H1 (cell line): ENCODE data around the gene PTPRCAP. TPM values are rescaled to one million over a fixed set of nuclear protein-coding genes. Genes with fewer than 3 reads are reported as not detected.

Experiments
- CTCF ChIA-PET: fragments of 300-600 bp; sonication (Branson Sonifier 250); formaldehyde crosslinking; loops from one replicate; lab custom pipeline; 2021; ENCODE audit not compliant: partially characterized antibody; lab: Charles Lee
- POLR2A ChIA-PET: fragments of 300-600 bp; sonication (Branson Sonifier 250); formaldehyde crosslinking; loops from one replicate; lab custom pipeline; 2021; ENCODE audit warnings: inconsistent platforms; ENCODE audit not compliant: partially characterized antibody; lab: Charles Lee
- DNase-seq, 2 experiments: peaks; one replicate each; pipeline versions ENCODE4 v3.0.0 to v3.0.0-alpha.2; 2010 to 2022; ENCODE audit warnings: low spot score in 2 of 2, low read depth in 1 of 2, mixed read lengths in 1 of 2
- FAIRE-seq: peaks from 2 replicates; lab custom pipeline; 2011; peaks lifted over from hg19 to GRCh38; lab: Jason Lieb, UNC
- H2AFZ ChIP-seq: 2 replicates; pipeline ENCODE4 v1.8.1; 2012; ENCODE audit warnings: low read length, inconsistent platforms
- H2AK5ac ChIP-seq: 2 replicates; pipeline ENCODE4 v1.6.1; 2013; ENCODE audit warnings: low read depth, low read length
- H2BK120ac ChIP-seq: replicated peaks from 2 replicates; pipeline ENCODE3; 2013; ENCODE audit warnings: low read depth, low read length, inconsistent platforms
- H2BK12ac ChIP-seq: 2 replicates; pipeline ENCODE4 v1.6.1; 2013; ENCODE audit warnings: low read depth, low read length
- H2BK15ac ChIP-seq: 2 replicates; pipeline ENCODE4 v1.6.1; 2013; ENCODE audit warnings: low read length
- H2BK20ac ChIP-seq: 2 replicates; pipeline ENCODE4 v1.6.1; 2013; ENCODE audit warnings: low read length
- H2BK5ac ChIP-seq: 2 replicates; pipeline ENCODE4 v1.6.1; 2013; ENCODE audit warnings: low read depth, low read length
- H3K14ac ChIP-seq: 2 replicates; pipeline ENCODE4 v1.6.1; 2013; ENCODE audit warnings: inconsistent platforms; ENCODE audit not compliant: insufficient read length
- H3K18ac ChIP-seq: 2 replicates; pipeline ENCODE4 v1.6.1; 2013; ENCODE audit warnings: low read length; ENCODE audit errors: extremely low read depth
- H3K23ac ChIP-seq: 2 replicates; pipeline ENCODE4 v1.6.1; 2013; ENCODE audit warnings: inconsistent platforms; ENCODE audit not compliant: insufficient read length
- H3K23me2 ChIP-seq: 2 replicates; pipeline ENCODE4 v1.6.1; 2013; ENCODE audit warnings: low read depth, low read length
- H3K27ac ChIP-seq: 2 replicates; pipeline ENCODE4 v1.6.1; 2011; ENCODE audit warnings: low read depth, low read length, inconsistent platforms
- H3K27me3 ChIP-seq, 4 experiments: replicated peaks in 1 of 4; 1 replicate in 1 of 4; 2 replicates in 3 of 4; pipeline versions ENCODE4 v1.6.1 to v1.8.1; 2011 to 2013; ENCODE audit warnings: low read length in 3 of 4, mild to moderate bottlenecking in 3 of 4, inconsistent platforms in 2 of 4, mixed read lengths in 2 of 4, moderate library complexity in 1 of 4; ENCODE audit not compliant: control insufficient read depth in 3 of 4, insufficient read depth in 3 of 4; ENCODE audit errors: extremely low read depth in 1 of 4
- H3K36me3 ChIP-seq, 4 experiments: 2 replicates each; pipeline versions ENCODE4 v1.6.1 to v1.8.1; 2011 to 2013; ENCODE audit warnings: mild to moderate bottlenecking in 4 of 4, low read length in 3 of 4, moderate library complexity in 2 of 4, control low read depth in 1 of 4, inconsistent platforms in 1 of 4; ENCODE audit not compliant: insufficient read depth in 4 of 4, control insufficient read depth in 2 of 4
- H3K4ac ChIP-seq: replicated peaks from 2 replicates; pipeline ENCODE3; 2013; ENCODE audit warnings: low read length, low read depth, mixed read lengths, inconsistent platforms; ENCODE audit not compliant: insufficient read length
- H3K4me1 ChIP-seq, 4 experiments: replicated peaks in 1 of 4; 1 replicate in 1 of 4; 2 replicates in 3 of 4; pipeline versions ENCODE4 v1.6.1 to v1.8.1; 2011 to 2013; ENCODE audit warnings: low read length in 3 of 4, inconsistent platforms in 2 of 4, mixed read lengths in 1 of 4; ENCODE audit not compliant: insufficient read depth in 4 of 4, control insufficient read depth in 3 of 4
- H3K4me2 ChIP-seq, 2 experiments: 2 replicates each; pipeline versions ENCODE4 v1.6.1 to v1.8.1; 2011 to 2013; ENCODE audit warnings: low read depth in 2 of 2, low read length in 2 of 2, control low read depth in 1 of 2, inconsistent platforms in 1 of 2, mild to moderate bottlenecking in 1 of 2; ENCODE audit not compliant: insufficient read depth in 1 of 2
- H3K4me3 ChIP-seq, 4 experiments: fragments of 200-600, 300-600 bp in 1 of 4; sonication (generic), shearing (Covaris generic), sonication (Bioruptor Twin) in 1 of 4; 2 replicates each; pipeline versions ENCODE4 v1.5.1 to v1.8.1; 2011 to 2016; ENCODE audit warnings: low read length in 4 of 4, low read depth in 3 of 4, control low read depth in 2 of 4, inconsistent platforms in 2 of 4, mild to moderate bottlenecking in 2 of 4, mixed read lengths in 1 of 4, moderate library complexity in 1 of 4; ENCODE audit not compliant: insufficient read depth in 2 of 4; ENCODE audit errors: extremely low read depth in 1 of 4
- H3K56ac ChIP-seq: replicated peaks from 2 replicates; pipeline ENCODE3; 2013; ENCODE audit warnings: low read depth, mild to moderate bottlenecking, mixed read lengths, low read length, inconsistent platforms; ENCODE audit not compliant: insufficient read length
- H3K79me1 ChIP-seq: 2 replicates; pipeline ENCODE4 v1.6.1; 2013; ENCODE audit warnings: low read depth, low read length, control low read depth
- H3K79me2 ChIP-seq, 2 experiments: 2 replicates each; pipeline versions ENCODE4 v1.6.1 to v1.8.1; 2012 to 2013; ENCODE audit warnings: low read length in 2 of 2, mild to moderate bottlenecking in 2 of 2, inconsistent platforms in 1 of 2; ENCODE audit not compliant: insufficient read depth in 2 of 2, control insufficient read depth in 1 of 2
- H3K9ac ChIP-seq, 4 experiments: replicated peaks in 1 of 4; 1 replicate in 1 of 4; 2 replicates in 3 of 4; pipeline versions ENCODE4 v1.6.1 to v1.8.1; 2011 to 2013; ENCODE audit warnings: low read depth in 3 of 4, low read length in 3 of 4, control low read depth in 2 of 4, mild to moderate bottlenecking in 2 of 4, moderate library complexity in 2 of 4, inconsistent platforms in 1 of 4; ENCODE audit errors: extremely low read depth in 1 of 4
- H3K9me3 ChIP-seq, 2 experiments: 2 replicates each; pipeline versions ENCODE4 v1.6.1 to v1.8.1; 2012 to 2013; ENCODE audit warnings: mild to moderate bottlenecking in 2 of 2, moderate library complexity in 2 of 2, control low read depth in 1 of 2, inconsistent platforms in 1 of 2, low read depth in 1 of 2, low read length in 1 of 2, mixed read lengths in 1 of 2; ENCODE audit not compliant: insufficient read depth in 2 of 2
- H4K20me1 ChIP-seq, 2 experiments: replicated peaks in 1 of 2; 2 replicates each; pipeline versions ENCODE3 to v1.8.1; 2011 to 2013; ENCODE audit warnings: inconsistent platforms in 2 of 2, low read length in 2 of 2, mild to moderate bottlenecking in 1 of 2; ENCODE audit not compliant: insufficient read depth in 2 of 2, control insufficient read depth in 1 of 2
- H4K5ac ChIP-seq: 2 replicates; pipeline ENCODE4 v1.6.1; 2013; ENCODE audit warnings: low read length, low read depth, mixed read lengths, inconsistent platforms; ENCODE audit not compliant: insufficient read length
- H4K8ac ChIP-seq: 2 replicates; pipeline ENCODE4 v1.8.0; 2013; ENCODE audit warnings: mild to moderate bottlenecking, moderate library complexity, low read length, inconsistent platforms; ENCODE audit not compliant: insufficient read depth; ENCODE audit errors: extremely low read depth
- H4K91ac ChIP-seq: replicated peaks from 2 replicates; pipeline ENCODE3; 2013; ENCODE audit warnings: low read length, mixed read lengths, inconsistent platforms; ENCODE audit not compliant: insufficient read length
- ASH2L ChIP-seq: fragments of 200-600, 300-600 bp; sonication (generic); IDR thresholded peaks from one replicate; pipeline ENCODE4 v1.7.1; 2017; ENCODE audit warnings: low read length
- BCL11A ChIP-seq, 2 experiments: IDR thresholded peaks; one replicate each; pipeline ENCODE4 v1.6.1; 2011; ENCODE audit warnings: low read depth in 2 of 2, low read length in 2 of 2, mild to moderate bottlenecking in 2 of 2
- CHD1 ChIP-seq: IDR thresholded peaks from 2 replicates; pipeline ENCODE4 v1.6.1; 2012; ENCODE audit warnings: low read depth, low read length, improper control_type of control experiment
- GTF2F1 ChIP-seq: IDR thresholded peaks from 2 replicates; pipeline ENCODE4 v1.6.1; 2012; ENCODE audit warnings: low read depth, low read length, improper control_type of control experiment, borderline replicate concordance
- KDM1A ChIP-seq: fragments of 200-600, 300-600 bp; sonication (generic); IDR thresholded peaks from 2 replicates; pipeline ENCODE4 v1.7.1; 2016; ENCODE audit warnings: mild to moderate bottlenecking, low read length, borderline replicate concordance
- RAD21 ChIP-seq, 2 experiments: IDR thresholded peaks in 1 of 2; conservative IDR thresholded peaks in 1 of 2; 2 replicates each; pipeline ENCODE4 v1.6.1; 2011; ENCODE audit warnings: low read depth in 2 of 2, low read length in 2 of 2, improper control_type of control experiment in 1 of 2, inconsistent platforms in 1 of 2, mild to moderate bottlenecking in 1 of 2, moderate library complexity in 1 of 2
- USF2 ChIP-seq: IDR thresholded peaks from 2 replicates; pipeline ENCODE4 v1.6.1; 2011; ENCODE audit warnings: low read length, improper control_type of control experiment
- WGBS, 2 experiments: shearing (Covaris generic) in 1 of 2; methylation state at CpG; one replicate each; pipeline versions ENCODE4 v1.1.6 to v1.1.7; 2013 to 2015; ENCODE audit warnings: low lambda C conversion rate in 2 of 2, mixed read lengths in 2 of 2, inconsistent platforms in 1 of 2, low coverage in 1 of 2, missing lambda C conversion rate in 1 of 2; ENCODE audit not compliant: insufficient replicate concordance in 2 of 2, insufficient coverage in 1 of 2, insufficient read length in 1 of 2; ENCODE audit errors: extremely low coverage in 1 of 2, missing lambda C conversion rate in 1 of 2; 5-methylcytosine and 5-hydroxymethylcytosine counted together
- polyA plus RNA-seq, 7 experiments: library from polyadenylated mRNA; depleted of rRNA in 3 of 7; stranded (reverse) in 5 of 7; unstranded in 2 of 7; fragments of >200 nt in 5 of 7; fragments of 200-250 nt in 2 of 7; gene quantifications; 1 replicate in 5 of 7; 2 replicates in 1 of 7; 4 replicates in 1 of 7; pipeline versions ENCODE4 v1.2.1 to v1.2.3, GENCODE V29; 2011 to 2013; ENCODE audit warnings: missing spikeins in 2 of 7, mixed read lengths in 2 of 7
- total RNA-seq: library from RNA; stranded (reverse); fragmentation: NEBNext Ultra II Directional; extraction: Animal tissue kit (Norgen Biotek cat#: 25700); gene quantifications from 2 replicates; pipeline ENCODE4 v1.2.1, GENCODE V29; 2021
- TF ChIP-seq, protein P1 (sequence below): IDR thresholded peaks from 2 replicates; pipeline ENCODE4 v1.6.1; 2012; ENCODE audit warnings: low read length, inconsistent platforms
- TF ChIP-seq, protein P2 (sequence below): IDR thresholded peaks from 2 replicates; pipeline ENCODE4 v1.6.1; 2012; ENCODE audit warnings: inconsistent platforms

PTPRCAP gene
- total and polyA plus RNA-seq, 2 of the 8 experiments (the other 6 are each of a cell fraction or from before 2014, with no cell fraction given), result 0.78 to 6.7 TPM

GRCh38 chr11:67437809-67438157 lies 301 bp upstream of the PTPRCAP start:
- POLR2A ChIA-PET, result interaction anchor here (1.0 to 12.5 kb wide), 17 partner anchors 10 to 83 kb away, joined by 3 to 104 read pairs (median 7); partner anchors contain the start of genes CABP4, CARNS1, GPR152 and PPP1CA
- H3K4me2 ChIP-seq, result no peak overlapping the region
- H4K20me1 ChIP-seq, result peaks cover 4 to 27% of the 10 kb centered on the region in 2 experiments
- peaks cover 8 to 30% (median 16%) of the 10 kb centered on the region in 4 experiments; a peak in 7 of 8 replicates for H3K36me3 ChIP-seq
- H4K5ac ChIP-seq, result no peak overlapping the region
- no peak overlapping the region for H2AFZ ChIP-seq
- no peaks in the 10 kb centered on the region for H3K79me2 ChIP-seq
- H3K23ac ChIP-seq, result no peak overlapping the region
- no peaks in the 10 kb centered on the region; the same call in 1 of the 2 replicates for H3K23me2 ChIP-seq
- peak overlapping the region; percentile 51; the same call in 1 of the 2 replicates for H4K8ac ChIP-seq
- FAIRE-seq, result no peak
- no peak for TF ChIP-seq GTF2F1
- TF ChIP-seq RAD21 (IDR thresholded peaks at IDR 0.05 in 1 of 2, conservative IDR thresholded peaks at IDR 0.05 in 1 of 2; ENCODE audit: low read depth in 2 of 2, low read length in 2 of 2), result no peak
- TF ChIP-seq BCL11A (IDR thresholded peaks at IDR 0.05; ENCODE audit: low read depth in 2 of 2, low read length in 2 of 2), result no peak
- no peak for TF ChIP-seq CHD1
- TF ChIP-seq, protein P1, sequence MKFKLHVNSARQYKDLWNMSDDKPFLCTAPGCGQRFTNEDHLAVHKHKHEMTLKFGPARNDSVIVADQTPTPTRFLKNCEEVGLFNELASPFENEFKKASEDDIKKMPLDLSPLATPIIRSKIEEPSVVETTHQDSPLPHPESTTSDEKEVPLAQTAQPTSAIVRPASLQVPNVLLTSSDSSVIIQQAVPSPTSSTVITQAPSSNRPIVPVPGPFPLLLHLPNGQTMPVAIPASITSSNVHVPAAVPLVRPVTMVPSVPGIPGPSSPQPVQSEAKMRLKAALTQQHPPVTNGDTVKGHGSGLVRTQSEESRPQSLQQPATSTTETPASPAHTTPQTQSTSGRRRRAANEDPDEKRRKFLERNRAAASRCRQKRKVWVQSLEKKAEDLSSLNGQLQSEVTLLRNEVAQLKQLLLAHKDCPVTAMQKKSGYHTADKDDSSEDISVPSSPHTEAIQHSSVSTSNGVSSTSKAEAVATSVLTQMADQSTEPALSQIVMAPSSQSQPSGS, result no peak
- TF ChIP-seq KDM1A, result no peak
- TF ChIP-seq, protein P2, sequence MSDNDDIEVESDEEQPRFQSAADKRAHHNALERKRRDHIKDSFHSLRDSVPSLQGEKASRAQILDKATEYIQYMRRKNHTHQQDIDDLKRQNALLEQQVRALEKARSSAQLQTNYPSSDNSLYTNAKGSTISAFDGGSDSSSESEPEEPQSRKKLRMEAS, result no peak
- no peak for TF ChIP-seq ASH2L
- TF ChIP-seq USF2, result no peak
- TF ChIP-seq, all 59 proteins: peak for 0
- H2BK20ac ChIP-seq, result no peak overlapping the region
- peak overlapping the region; percentile 69 for H2BK5ac ChIP-seq
- H3K18ac ChIP-seq, result no peak overlapping the region; the same call in 1 of the 2 replicates
- no peak overlapping the region for H2BK120ac ChIP-seq
- no peak overlapping the region for H3K9ac ChIP-seq
- 0 out of 2 replicates have a peak overlapping the region, but pooled peaks have one; percentile 46 for H2BK15ac ChIP-seq
- H2BK12ac ChIP-seq, result 0 out of 2 replicates have a peak overlapping the region, but pooled peaks have one; percentile 17
- no peak overlapping the region for H3K4ac ChIP-seq
- peak overlapping the region; percentile 82; the same call in 1 of the 2 replicates for H2AK5ac ChIP-seq
- no peak for DNase-seq
- peaks cover 0 to 24% (median 16%) of the 10 kb centered on the region in 4 experiments; a peak in 6 of 7 replicates for H3K4me1 ChIP-seq
- no peak overlapping the region for H3K14ac ChIP-seq
- WGBS, 2 experiments, result 79% methylated on average over 1 of the region's 3 CpGs; no CpG with 5 or more reads in 1 of the 2 experiments
- CTCF ChIA-PET, result interaction anchor here (0.6 to 2.2 kb wide), 9 partner anchors 13 to 43 kb away, joined by 3 to 8 read pairs (median 3); partner anchors contain the start of gene GPR152
- no peak overlapping the region for H3K4me3 ChIP-seq
- H3K79me1 ChIP-seq, result 0 out of 2 replicates have a peak, but pooled peaks cover 2% of the 10 kb centered on the region
- H3K56ac ChIP-seq, result no peak overlapping the region
- 0 out of 2 replicates have a peak overlapping the region, but pooled peaks have one; percentile 52 for H3K27ac ChIP-seq
- H4K91ac ChIP-seq, result peak overlapping the region; percentile 81
- no peaks in the 10 kb centered on the region for H3K9me3 ChIP-seq
- no peaks in the 10 kb centered on the region for H3K27me3 ChIP-seq
